SU-DHL-6 (cell line): ENCODE measurements around the gene FMNL1.

Source experiments
- CTCF ChIP-seq: fragments of 200-600 bp; sonication (generic); IDR thresholded peaks from one replicate; pipeline ENCODE4 v1.5.1; 2017; ENCODE audit warnings: antibody characterized with exemption, mild to moderate bottlenecking, low read length, moderate library complexity; ENCODE audit not compliant: insufficient read depth, poor library complexity, severe bottlenecking
- EZH2phosphoT487 ChIP-seq: fragments of 200-600 bp; sonication (generic), shearing (Covaris generic); conservative IDR thresholded peaks from 2 replicates; pipeline ENCODE4 v1.6.1; 2018; ENCODE audit warnings: mild to moderate bottlenecking, antibody characterized with exemption, low read length, moderate library complexity, mixed read lengths

GRCh38 chr17:45253879-45254278 is 32.2 kb downstream of the FMNL1 start:
- TF ChIP-seq CTCF: no peak
- no peak for TF ChIP-seq EZH2phosphoT487
